GM10847 (cell line): ENCODE measurements around the gene SLC2A4RG.
A peak's percentile ranks its signal among the peaks of the same experiment; 100 is the strongest.

ENCODE experiments used
- POLR2A ChIP-seq: IDR thresholded peaks from 2 replicates; pipeline ENCODE4 v1.6.1; 2011; ENCODE audit not compliant: insufficient read length; ENCODE audit errors: extremely low read depth

The SLC2A4RG gene, protein sequence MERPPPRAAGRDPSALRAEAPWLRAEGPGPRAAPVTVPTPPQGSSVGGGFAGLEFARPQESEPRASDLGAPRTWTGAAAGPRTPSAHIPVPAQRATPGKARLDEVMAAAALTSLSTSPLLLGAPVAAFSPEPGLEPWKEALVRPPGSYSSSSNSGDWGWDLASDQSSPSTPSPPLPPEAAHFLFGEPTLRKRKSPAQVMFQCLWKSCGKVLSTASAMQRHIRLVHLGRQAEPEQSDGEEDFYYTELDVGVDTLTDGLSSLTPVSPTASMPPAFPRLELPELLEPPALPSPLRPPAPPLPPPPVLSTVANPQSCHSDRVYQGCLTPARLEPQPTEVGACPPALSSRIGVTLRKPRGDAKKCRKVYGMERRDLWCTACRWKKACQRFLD

DNA sequence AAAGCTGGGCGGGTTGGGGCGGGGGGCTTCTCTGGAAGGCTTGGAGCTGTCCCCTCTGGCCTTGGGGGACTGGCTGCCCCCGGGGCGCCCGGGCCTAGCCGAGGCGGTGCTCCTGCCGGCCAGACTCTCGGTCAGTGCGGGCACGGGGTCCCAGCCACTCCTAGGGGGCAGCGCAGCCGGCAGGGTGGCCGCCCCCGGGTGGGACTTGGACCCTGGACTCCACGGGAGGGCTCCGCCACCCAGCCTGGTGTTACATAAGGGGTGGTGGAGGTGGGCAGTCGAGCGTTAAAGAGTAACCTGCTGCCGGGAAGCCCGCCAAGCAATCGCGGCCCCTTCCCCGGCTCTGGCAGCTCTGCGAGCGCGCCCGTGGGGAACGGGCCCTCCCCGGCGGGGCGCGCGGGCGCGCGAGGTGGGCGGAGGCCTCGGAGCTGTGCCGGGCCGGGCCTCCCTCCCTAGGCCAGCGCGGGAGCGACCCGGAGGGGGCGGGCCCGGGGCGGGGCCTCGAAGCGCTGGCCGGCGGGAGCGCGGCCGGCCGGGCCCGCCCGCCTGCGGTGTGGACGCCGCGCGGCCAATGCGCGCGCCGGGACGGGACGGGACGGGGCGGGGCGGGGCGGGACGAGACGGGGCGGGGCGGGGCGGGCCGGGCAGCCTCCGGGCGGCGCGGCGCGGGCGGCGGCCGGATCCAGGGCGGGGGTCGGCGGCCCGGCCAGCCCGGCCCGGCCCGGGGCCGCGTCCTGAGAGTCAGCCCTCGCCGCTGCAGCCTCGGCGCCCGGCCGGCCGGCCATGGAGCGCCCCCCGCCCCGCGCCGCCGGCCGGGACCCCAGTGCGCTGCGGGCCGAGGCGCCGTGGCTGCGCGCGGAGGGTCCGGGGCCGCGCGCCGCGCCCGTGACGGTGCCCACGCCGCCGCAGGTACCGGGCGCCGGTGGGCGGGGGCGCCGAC is at the start of gene SLC2A4RG:
TSS of gene SLC2A4RG (plus strand) at position 647 of the 940 bp plus-strand sequence. CDS start at position 784, 137 bp downstream.
- peak; percentile 6 for TF ChIP-seq POLR2A

DNA sequence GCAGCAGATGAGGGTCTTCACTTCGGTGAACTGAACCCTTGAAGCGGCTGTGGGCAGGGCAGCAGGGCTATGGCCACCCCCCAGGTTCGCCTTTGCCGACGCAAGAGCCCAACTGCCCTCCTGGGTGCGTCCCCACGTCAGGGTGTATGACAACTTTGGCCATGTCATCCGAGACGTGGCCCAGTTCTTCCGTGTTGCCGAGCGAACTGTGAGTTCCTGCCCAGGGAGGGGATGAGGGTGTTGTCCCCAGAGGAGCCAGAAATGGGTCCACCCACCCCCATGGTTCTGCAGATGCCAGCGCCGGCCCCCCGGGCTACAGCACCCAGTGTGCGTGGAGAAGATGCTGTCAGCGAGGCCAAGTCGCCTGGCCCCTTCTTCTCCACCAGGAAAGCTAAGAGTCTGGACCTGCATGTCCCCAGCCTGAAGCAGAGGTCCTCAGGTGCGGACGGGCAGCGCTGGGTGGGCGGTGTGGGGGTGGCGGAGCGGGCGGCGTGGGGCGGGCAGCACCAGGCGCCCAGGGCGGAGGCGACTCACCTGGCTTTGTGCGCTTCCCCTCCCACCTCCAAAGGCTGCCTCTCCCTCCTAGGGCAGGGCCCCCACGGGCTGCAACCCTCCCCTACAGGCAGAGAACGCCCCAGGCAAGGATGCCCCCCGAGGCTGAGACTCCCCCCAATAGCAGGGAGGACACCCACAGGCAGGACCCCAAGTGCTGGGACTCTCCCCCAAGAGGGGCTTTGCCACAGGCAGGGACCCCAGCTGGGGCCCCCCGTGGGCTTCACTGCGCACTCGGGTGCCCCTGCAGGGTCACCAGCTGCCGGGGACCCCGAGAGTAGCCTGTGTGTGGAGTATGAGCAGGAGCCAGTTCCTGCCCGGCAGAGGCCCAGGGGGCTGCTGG is 49.3 kb upstream of the SLC2A4RG start:
- TF ChIP-seq POLR2A = no peak

DNA sequence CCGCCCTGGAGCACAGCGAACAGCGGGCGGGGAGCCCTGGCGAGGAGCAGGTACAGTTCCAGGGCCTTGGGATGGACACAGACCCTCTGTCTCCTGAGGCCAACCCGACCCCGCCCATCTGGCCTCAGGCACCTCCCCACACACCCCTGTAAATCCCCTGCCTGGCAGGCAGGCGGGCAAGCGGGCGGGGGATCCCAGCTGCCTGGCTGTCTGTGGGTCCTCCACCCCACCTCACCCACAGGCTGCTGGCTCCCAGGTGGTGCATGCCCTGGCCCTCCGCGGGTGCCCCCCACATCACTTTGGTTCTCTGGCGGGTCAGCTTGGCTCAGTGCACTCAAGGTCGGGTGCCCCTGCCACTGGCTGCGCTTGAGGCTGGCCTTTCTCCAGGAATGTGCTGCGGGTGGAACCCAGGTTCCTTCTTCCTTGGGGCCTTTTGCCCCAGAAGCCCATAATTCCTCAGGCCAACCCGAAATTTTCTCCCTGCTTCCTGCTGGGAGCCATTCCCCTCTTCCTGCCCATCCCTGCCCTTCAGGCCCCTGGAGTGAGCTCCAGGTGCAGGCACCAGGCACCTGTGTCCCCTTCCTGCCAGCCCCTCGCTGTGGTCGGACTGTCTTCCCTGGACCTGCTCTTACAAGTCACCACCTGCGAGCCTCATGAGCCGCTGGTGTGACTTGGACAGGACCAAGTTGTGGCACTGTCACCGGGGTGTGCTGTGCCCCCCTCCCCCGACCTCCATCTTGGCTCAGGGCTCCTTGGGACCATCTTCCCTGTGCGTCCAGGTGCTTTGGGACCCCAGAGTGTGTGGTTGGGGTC is 48.5 kb upstream of the SLC2A4RG start:
- no peak for TF ChIP-seq POLR2A

DNA sequence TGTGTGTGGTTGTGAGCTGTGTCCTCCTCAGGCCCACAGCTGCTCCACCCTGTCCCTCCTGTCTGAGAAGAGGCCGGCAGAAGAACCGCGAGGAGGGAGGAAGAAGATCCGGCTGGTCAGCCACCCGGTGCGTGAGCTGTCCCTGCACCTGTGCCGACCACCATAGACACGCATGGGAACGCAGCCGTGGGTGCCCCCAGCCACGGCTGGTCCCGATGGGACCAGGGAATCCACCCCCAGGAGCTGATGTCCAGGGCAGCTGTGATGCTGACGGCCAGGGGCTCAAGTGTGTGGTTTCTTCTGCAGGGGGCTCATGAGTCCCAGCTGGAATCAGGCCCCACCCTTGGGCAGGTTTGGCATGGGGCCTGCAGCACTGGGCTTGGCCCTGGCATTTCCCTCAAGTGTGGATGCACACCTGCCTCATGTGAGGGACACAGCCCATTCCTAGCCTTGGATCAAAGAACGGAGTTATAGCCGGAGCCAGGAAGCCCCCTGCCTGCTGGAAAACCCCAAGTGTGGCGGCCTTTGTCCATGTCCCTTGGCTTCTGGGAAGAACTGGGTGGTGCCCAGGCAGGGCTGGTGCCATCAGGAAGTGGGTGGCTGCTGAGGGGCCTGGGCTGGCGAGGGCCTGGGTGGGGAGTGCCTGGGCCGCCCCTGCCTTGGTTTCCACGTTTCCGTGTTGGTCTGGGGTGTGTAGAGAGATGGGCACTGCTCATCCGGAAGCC is 47.7 kb upstream of the SLC2A4RG start:
- TF ChIP-seq POLR2A = no peak

DNA sequence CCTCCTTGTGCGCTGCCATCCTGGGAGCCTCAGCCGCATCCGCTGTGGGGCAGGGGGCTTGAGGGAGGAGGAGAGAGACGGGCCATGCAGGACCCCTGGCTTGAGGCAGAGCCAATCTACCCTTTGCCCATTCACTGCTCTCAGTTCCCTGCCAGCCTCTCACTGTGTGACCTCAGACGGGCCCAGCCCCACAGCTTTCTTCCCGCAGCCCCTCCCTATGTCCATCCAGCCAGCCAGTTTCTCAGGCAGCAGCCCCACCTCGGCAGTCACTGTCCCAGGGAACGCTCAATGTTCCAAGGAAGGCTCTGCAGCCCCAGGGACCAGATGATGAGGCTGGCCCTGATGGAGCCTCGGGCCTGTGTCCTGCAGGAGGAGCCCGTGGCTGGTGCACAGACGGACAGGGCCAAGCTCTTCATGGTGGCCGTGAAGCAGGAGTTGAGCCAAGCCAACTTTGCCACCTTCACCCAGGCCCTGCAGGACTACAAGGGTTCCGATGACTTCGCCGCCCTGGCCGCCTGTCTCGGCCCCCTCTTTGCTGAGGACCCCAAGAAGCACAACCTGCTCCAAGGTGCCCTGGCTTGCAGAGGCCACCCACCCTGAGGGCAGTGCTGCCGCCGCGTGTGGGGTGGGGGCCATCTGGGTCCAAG is 47.0 kb upstream of the SLC2A4RG start:
- TF ChIP-seq POLR2A = no peak

DNA sequence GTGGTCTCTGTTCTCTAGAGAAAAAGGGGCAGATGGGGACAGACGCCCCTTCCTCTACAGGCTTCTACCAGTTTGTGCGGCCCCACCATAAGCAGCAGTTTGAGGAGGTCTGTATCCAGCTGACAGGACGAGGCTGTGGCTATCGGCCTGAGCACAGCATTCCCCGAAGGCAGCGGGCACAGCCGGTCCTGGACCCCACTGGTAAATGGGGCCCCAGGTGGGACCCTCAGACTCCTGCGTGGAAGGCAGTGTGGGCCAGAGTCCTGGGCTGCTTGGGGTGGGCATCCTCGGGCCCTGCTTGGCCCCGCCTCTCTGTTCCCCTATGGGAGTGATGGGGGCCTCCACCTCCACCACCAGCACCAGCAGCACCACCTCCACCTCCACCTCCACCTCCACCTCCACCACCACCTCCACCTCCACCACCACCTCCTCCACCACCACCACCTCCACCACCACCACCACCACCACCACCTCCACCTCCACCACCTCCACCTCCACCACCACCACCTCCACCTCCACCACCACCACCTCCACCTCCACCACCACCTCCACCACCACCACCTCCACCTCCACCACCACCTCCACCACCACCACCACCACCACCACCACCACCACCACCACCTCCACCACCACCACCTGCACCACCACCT is 46.4 kb upstream of the SLC2A4RG start:
- TF ChIP-seq POLR2A = no peak

DNA sequence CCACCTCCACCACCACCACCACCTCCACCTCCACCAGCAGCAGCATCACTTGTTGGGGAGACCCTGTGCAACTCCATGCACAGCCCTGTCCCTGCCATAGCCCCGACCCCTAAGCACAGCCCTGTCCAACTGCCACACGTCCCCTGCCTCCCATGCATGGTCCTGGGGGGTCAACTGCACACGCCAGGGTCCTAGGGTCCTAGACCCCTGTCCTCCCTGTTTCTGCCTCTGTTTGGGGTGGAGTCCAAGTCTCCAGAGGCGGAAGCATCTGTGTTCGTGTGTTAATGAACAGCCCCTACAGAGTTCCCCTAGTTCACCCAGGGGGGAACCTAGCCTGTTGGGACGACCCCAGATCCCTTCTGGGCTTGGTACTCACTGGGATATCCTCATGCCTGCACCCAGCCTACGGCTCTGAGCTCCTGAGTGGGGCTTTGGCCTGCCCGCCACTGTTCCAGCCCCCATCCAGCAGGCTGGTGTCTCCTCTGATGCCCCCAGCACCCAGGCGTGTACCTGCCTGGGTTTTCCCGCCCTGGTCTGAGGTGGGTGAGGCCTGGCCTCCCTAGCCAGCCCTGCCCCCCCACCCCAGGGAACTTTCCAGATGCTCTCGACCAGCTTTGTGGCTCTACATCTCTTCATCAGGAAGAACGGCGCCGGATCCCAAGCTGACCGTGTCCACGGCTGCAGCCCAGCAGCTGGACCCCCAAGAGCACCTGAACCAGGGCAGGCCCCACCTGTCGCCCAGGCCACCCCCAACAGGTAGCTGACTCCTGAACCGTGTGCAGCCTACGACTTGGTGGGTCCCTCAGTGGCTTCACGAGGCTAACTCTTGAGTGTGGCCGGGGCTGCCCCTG is 45.6 kb upstream of the SLC2A4RG start:
- no peak for TF ChIP-seq POLR2A

DNA sequence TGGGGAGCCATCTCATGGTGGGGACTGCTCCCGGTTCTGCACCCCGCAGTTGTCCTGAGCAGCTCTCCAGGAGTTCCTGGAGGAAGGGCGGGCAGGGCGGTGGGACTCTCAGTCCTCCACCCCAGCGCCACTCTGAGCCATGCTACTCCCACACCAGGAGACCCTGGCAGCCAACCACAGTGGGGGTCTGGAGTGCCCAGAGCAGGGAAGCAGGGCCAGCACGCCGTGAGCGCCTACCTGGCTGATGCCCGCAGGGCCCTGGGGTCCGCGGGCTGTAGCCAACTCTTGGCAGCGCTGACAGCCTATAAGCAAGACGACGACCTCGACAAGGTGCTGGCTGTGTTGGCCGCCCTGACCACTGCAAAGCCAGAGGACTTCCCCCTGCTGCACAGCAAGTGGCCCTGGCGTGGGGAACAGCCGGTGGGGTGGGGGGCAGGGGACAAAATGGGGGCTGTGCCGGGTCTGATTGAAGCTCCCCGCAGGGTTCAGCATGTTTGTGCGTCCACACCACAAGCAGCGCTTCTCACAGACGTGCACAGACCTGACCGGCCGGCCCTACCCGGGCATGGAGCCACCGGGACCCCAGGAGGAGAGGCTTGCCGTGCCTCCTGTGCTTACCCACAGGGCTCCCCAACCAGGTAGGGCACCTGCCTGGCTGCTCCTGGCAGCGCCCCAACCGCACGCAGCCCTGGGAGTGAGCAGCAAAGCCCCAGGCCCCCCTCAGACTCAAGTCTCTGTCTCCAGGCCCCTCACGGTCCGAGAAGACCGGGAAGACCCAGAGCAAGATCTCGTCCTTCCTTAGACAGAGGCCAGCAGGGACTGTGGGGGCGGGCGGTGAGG is 44.8 kb upstream of the SLC2A4RG start:
- no peak for TF ChIP-seq POLR2A

DNA sequence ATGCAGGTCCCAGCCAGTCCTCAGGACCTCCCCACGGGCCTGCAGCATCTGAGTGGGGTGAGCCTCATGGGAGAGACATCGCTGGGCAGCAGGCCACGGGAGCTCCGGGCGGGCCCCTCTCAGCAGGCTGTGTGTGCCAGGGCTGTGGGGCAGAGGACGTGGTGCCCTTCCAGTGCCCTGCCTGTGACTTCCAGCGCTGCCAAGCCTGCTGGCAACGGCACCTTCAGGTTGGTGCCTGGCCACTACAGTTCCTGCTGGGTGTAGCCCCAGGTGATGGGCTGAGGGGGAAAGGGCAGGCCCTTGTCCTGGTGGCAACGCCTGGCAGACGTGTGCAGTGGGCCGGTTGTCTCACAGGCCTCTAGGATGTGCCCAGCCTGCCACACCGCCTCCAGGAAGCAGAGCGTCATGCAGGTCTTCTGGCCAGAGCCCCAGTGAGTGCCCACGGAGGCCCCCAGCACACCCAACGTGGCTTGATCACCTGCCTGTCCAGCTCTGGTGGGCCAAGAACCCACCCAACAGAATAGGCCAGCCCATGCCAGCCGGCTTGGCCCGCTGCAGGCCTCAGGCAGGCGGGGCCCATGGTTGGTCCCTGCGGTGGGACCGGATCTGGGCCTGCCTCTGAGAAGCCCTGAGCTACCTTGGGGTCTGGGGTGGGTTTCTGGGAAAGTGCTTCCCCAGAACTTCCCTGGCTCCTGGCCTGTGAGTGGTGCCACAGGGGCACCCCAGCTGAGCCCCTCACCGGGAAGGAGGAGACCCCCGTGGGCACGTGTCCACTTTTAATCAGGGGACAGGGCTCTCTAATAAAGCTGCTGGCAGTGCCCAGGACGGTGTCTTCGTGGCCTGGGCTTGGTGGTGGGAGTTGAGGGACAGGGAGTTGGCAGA is 43.9 kb upstream of the SLC2A4RG start:
- TF ChIP-seq POLR2A = no peak

DNA sequence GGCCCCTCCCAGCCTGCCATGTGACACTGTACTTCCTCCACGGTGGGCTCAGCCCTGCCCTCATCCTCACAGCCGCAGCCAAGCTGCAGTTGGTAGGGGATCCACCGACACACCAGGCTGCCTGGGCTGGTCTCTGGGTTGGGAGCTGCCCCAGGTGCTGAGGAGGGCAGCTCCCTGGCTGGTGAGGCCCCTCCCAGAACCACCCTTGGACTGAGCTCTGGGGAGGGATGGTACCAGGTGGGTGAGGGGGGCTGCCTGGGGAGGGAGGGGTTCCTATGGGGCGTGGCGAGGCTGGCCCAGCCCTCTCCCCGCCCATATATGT is 43.3 kb upstream of the SLC2A4RG start:
- TF ChIP-seq POLR2A = no peak
